Suppressor macrophage treated with lipopolysaccharide for 4 hours (primary cell): ENCODE measurements around the gene SETD1A.

Source experiments
- DNase-seq: peaks from one replicate; pipeline ENCODE4 v3.0.0-alpha.2; 2020

Gene SETD1A

DNA sequence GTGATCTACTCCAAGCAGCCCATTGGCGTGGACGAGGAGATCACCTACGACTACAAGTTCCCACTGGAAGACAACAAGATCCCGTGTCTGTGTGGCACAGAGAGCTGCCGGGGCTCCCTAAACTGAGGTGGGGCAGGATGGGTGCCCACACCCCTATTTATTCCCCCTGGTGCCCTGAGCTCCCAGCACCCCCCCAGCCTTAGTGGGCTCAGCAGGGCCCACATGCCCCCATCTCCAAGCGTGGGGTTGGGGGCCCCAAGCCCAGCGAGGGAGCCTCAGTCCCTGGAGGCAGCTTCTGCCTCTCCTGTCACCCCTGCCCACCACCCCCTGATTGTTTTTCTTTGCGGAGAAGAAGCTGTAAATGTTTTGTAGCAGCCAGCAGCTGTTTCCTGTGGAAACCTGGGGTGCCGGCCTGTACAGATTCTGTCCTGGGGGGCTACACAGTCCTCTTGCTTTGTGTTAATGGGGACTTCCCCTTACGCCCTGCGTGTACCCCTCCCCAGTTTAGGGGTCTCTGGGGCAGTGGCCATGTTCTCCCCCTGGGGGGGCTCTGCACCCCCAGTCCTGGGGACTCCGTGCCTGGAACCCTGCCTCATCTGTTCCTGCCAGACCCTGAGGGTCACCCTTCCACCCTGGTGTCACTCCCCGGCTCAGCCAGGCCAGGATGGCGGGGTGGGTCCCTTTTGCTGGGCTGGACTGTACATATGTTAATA is 26.5 kb downstream of the SETD1A start:
- no peak for DNase-seq

DNA sequence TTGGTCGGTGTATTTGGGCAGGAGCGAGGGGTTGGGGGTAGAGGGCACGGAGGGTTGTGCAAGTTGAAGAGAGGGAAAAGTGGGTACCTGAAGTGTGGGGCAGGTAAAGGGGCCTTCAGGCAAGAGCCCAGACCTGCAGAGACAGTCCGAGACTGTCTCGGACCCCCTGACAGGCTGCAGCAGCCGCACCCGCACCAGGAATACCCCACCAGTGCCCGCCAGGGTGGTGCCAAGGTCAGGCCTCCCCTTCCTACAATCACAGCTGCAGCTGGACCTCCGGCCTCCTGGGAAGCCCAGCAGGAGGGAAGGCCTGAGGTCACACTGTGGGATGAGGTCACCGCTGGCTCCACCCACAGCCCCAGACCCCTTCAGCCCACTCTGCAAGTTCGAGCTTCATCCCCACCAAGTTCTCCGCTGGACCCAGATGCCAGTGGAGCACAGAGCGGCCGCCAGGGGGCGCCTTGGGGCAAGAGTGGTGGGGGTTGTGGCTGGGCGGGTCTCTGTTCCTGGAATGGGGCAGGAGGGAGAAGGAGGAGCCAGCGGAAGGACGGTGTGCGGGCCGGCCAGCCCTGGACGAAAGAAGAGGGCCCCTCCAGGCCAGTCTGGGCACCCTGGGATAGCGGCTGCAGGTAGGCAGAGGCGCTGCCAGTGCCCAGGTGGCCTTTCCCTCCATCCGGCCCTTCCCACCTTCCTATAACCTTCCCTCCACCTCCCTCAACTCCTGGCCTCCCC is 27.3 kb downstream of the SETD1A start, which contains the start of gene HSD3B7:
TSS of gene HSD3B7 (plus strand) at position 539 of the 732 bp plus-strand sequence. CDS start 452 bp downstream, outside the sequence.
- peak; percentile 94 for DNase-seq

DNA sequence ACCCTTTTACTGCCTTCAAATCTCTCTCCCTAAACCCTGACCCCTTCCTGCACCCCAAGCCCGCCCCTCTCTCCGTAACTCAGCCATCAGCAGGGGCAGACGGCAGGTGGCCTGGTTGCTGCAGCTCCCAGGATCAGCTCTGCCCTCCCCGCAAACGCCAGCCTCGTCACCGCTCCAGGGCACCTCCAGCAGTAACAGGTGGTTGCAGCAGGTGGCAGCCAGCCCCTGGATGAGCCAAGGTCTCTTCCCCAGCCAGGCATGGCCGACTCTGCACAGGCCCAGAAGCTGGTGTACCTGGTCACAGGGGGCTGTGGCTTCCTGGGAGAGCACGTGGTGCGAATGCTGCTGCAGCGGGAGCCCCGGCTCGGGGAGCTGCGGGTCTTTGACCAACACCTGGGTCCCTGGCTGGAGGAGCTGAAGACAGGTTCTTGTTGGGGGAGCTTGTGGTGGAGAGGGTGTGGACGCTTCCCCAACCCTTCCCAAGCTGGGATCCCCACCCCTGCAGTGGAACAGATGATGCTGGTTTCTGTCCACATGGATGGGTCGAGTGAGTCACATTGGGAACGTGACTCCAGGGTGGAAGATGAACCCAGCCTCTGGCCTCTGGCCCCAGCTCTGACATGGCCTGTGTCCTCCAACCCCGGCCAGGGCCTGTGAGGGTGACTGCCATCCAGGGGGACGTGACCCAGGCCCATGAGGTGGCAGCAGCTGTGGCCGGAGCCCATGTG is 28.0 kb downstream of the SETD1A start:
- DNase-seq: peak; percentile 15

DNA sequence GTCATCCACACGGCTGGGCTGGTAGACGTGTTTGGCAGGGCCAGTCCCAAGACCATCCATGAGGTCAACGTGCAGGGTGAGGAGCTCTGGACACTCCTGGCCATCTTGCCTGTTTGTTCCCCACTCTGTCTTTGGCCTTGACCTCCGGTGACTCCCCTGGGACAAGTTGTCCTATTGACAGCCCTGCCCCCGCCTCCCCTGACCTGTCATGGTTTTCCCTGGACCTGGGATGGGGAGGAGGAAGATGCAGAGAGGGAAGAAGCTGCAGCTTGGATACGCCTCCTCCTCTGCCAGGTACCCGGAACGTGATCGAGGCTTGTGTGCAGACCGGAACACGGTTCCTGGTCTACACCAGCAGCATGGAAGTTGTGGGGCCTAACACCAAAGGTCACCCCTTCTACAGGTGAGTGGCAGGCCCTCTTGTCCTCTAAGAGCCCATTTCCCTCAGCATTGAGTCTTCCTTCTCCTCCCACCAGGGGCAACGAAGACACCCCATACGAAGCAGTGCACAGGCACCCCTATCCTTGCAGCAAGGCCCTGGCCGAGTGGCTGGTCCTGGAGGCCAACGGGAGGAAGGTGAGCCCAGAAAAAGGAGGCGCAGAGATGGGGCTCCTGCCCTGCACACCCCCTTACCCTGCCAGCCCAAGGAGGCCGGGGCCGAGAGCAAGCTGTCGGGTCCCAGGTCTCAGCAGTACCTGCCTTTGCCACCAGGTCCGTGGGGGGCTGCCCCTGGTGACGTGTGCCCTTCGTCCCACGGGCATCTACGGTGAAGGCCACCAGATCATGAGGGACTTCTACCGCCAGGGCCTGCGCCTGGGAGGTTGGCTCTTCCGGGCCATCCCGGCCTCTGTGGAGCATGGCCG is 28.8 kb downstream of the SETD1A start:
- DNase-seq: no peak

DNA sequence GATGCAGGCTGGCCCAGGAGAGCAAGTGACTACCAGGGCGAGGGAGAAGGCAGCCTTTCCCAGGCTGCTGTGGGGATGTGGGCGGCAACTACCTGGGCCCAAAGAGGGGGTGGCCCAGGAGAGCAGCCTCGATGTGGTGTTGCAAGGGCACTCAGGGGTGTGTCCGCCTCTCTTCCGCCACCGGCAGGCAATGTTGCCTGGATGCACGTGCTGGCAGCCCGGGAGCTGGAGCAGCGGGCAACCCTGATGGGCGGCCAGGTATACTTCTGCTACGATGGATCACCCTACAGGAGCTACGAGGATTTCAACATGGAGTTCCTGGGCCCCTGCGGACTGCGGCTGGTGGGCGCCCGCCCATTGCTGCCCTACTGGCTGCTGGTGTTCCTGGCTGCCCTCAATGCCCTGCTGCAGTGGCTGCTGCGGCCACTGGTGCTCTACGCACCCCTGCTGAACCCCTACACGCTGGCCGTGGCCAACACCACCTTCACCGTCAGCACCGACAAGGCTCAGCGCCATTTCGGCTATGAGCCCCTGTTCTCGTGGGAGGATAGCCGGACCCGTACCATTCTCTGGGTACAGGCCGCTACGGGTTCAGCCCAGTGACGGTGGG is 30.1 kb downstream of the SETD1A start:
- DNase-seq: no peak

DNA sequence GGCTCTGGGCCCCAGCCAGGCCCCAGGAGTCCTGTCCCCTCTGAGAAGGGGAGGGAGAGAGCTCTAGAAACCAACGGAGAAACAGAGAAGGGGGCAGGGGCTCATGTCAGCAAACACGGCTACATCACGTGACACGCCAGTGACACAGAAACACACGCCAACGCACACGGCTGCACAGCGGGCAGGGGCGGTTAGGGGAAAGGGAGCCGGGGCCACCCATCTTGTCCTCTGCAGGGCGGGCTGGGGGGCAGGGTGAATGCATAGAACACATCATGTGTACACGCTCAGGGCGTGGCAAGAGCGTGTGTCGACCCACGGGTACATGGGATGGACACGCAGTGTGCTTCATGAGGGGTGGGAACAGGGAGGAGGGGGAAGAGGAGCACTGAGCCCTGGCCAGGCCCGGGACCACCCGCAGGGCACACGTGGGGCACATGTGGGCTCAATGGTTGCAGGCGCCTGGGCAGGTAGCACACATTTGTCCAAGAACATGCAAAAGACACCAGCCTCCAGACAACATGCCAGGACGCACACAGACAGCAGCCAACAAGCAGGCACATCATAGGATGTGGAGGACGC is 32.0 kb downstream of the SETD1A start:
- DNase-seq: no peak

DNA sequence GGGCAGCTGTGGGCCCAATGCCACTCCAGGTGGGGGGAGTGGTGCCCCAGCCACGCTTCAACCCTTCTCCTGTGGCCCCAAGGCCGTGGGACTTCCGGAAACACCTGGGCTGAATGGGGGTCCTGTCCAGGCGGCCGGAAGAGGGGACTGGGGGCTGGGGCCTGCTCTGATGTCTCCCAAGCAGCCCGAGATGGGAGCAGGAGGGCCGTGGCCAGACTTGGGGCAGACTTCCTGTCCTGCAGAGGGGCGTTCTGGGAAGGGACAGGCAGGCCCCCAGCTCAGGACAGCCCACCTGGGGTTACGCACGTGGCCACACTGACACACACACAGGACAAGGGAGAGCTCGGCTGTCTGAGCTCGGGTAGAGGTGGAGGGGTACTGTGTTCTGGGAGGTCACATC is 32.6 kb downstream of the SETD1A start:
- no peak for DNase-seq

DNA sequence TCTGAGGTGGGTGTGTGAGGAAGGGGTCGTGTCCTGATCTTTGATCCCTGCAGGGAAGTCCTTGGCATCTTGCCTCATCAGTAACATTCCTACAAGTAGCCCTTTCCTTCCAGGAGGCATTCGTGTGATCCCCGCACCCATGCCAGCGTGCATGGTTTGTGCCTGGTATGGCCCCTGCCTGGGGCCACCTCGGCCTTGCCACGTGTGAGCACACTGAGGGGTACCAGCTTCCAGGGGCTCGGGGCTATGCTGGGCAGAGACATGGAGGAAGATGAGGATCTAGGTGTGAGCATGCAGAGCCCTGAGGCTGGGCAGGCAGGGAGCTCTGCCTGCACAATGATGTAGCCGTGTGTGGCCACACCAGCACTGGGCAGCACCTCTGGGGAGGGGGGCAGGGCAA is 33.5 kb downstream of the SETD1A start:
- no peak for DNase-seq

DNA sequence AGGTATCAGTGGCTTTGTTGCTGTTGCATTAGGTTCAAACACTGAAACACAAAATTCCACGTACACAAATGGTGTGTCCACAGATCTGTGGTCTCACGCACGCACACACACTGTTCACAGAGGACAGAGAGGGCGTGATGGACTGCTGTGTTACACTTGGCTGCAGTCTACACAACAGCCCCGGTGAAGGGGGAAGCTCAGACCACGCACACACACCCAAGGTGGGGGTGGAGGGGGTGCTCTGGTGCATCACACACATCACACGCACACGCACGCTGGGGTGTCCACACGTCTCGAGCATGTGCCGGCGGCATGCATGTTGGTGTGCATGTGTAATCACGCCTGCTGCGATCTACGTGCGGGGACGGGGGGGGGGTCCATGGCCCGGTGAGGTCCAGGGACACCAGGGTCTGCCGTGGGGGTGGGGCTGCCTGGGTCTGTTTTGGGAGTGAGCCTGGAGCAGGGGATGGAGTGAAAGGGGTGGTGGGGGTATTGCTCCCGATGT is 34.8 kb downstream of the SETD1A start:
- no peak for DNase-seq

DNA sequence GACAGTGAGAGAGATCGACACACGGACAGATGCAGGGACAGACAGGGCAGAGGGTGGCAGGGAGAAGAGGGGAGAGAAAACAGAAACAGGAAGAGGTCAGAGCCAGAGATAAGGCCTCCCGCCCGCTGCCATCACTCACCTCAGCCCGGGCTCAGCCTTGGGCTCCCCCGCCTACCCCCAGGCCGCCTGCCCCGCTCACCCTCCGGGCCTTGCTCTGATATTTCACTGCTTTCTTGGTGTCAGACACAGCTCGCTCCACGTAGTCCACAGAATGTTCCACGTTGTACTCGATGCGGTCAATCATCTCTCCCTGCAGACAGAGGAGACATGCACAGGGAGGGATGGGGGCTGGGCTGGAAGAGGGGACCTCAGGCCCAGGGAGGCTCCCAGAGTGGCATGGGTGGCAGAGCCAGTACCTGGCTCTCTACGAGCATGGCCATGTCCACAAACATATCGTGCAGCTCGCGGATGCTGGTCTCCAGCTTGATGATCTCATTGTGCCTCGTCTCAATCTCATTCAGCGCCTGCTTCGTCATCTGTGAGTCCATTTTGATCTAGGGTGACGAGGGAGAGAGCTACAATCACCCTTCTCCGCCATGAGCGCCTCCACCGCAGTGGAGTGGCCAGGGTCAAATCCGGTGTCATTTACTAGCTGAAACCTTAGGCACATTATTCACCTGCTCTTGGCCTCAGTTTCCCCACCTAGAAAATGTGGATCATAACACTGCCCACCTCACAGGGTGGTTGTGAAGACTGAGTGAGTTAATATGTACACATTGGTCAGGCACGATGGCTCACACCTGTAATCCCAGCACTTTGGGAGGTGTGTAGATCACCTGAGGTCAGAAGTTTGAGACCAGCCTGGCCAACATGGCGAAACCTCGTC is 35.6 kb downstream of the SETD1A start:
- no peak for DNase-seq

DNA sequence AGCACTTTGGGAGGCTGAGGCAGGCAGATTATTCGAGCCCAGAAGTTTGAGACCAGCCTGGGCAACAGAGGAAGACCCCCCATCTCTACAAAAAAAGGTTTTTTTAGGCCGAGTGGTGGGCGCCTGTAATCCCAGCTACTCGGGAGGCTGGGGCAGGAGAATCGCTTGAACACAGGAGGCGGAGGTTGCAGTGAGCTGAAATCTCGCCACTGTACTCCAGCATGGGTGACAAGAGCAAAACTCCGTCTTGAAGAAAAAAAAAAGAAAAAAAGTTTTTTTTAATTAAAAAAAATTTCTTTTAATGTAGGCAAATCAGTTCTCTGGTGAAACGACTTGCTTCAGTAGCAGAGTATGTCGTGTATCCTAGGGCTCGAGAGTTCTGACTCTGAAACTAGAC is 38.4 kb downstream of the SETD1A start:
- DNase-seq: no peak

DNA sequence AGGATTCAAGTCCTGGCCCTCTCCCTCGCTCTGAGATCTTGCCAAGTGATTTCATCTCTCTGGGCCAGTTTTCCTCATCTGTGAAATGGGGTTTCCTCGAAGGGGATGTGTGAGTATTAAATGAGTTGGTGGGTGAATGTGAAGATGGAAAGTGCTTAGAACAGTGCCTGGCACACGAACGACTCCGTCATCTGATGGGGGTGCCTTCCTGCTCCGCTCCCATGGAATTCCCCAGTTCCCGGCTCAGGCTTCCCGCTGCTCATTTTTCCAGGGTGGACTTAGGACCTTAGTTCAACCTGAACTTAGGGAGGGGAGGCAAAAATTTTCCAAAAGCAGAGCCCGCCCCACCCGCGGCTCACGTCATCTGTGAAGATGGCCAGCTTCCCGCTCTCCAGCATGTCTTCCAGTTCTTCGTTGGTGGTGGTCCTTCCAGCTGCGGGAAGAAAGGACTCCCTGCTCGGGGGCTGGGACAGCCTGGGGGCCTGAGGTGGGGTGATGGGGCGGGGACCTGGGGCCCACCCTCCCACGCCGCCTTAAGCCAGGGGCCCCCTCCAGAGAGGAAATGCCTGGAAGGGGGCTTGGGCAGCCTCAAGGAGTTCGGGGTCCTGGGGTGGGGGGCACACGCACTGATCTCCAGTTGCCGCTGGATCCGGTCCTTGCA is 38.9 kb downstream of the SETD1A start:
- no peak for DNase-seq

DNA sequence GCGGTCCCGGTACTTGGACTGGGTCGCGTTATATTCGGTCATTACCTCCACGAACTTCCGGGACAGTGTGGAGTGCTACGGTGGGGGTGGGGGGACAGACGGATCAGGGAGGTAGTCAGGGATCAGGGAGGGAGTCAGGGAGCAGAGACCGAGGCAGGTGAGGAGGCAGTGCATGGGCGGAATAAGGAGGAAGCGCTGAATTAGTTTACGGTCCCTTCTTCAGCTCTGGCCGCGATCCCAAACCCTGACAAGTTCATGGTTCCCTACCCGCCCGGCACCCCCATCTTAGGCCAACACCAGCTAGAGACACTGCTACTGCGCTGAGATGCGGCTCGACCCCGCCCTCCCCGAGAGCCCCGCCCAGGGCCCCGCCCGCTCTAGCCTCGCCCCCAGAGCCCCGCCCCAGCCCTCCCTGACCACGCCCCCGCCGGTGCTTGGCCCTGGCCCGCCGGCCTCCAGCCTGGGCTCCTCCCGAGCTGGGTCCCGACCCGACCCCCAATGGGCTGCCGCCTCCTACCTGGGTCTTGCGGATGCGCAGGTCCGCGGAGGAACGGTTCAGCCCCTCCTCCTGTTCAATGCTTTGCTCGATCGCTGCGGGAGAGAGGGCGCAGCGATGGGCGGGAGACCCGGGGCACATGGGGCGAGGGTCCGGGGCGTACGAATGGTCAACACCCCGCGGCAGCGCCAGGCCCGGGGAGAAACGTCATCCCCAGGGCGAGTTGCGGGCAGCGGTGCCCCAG is 39.6 kb downstream of the SETD1A start:
- peak; percentile 93 for DNase-seq

DNA sequence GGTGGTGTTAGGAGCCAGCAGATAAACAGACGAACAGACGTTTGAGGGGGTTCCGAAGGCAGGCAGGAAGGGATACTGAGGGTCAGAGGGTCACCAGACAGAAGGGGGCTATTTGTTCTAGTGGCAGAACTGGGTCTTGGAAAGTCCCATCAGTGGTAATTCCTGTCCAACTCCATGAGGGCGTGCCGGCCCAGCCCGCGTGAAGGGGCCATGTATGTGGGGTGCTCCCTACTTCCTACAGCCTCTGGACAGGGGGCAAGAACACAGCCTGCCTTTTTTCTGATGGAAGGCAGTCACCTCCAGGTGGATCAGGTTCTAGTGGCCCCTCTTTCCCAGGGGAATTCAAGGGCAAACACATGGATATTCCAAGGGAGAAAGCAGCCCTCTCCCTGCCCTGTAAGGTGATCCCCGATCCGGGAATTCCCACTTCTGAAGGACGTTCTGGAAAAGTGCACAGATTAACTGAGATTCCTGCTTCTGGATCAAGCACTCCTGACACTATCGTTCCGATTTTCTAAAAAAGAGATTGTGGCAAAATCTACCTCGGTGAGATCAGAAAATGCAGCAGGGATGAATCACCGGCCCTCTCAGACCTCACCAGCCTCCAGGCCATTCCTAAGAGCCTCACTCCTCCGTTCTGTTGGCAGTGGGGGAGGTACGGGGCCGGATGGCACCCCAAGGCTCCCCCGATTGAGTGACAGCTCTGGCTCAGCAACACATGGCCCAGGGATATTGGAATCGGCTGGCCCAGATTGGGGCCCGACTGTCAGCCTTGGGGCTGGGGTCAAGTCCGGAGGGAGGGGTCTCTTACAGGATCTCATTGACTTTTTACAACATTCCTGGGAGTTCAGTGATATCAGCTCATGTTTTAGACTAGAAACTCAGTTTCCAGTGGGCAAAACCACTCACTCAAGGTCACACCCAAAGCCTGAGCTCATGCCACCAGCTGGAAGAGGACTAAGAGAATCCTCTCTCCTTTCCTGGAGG is 40.5 kb downstream of the SETD1A start:
- DNase-seq: no peak

DNA sequence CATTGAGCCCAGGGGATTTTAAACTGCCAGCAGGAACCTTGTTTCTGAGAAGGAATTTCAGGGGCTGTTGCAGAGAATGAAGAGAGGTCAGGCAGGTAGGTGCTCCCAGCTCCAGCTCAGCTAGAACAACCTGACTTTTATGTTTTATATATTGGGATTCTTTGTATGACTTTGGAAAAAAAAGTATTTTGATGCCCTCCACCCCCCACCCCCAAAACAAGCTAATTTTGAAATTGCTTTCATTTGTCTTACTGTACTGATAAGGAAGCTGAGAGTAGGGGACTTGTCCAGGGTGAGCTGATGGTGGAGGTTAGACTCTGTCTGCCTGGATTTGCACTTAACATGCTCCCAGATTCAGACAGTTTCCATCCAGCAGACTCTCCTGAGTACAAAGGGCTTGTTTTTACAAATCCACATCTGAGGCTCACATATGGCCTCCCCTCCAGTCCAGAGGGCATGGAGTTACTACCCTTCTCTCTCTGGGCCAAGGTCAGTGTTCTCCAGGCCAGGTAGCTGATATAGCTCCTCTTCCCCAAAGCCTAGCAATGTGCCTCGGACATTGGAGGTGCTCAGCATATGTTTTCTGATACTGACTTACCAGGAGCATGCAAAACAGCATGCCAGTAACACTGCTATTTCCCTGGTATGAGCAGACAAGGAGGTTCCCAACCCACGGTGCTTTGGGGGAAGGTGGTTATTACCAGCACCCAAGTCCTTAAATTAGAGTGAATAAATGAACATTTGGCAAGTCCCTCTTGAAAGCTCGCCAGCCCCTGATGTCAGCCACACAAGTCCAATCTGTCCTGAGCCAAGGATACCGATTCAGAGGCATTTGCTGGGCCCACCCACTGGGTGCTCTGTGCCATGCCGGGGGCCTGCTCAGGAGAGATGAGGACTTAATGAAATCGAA is 41.6 kb downstream of the SETD1A start:
- DNase-seq: no peak

DNA sequence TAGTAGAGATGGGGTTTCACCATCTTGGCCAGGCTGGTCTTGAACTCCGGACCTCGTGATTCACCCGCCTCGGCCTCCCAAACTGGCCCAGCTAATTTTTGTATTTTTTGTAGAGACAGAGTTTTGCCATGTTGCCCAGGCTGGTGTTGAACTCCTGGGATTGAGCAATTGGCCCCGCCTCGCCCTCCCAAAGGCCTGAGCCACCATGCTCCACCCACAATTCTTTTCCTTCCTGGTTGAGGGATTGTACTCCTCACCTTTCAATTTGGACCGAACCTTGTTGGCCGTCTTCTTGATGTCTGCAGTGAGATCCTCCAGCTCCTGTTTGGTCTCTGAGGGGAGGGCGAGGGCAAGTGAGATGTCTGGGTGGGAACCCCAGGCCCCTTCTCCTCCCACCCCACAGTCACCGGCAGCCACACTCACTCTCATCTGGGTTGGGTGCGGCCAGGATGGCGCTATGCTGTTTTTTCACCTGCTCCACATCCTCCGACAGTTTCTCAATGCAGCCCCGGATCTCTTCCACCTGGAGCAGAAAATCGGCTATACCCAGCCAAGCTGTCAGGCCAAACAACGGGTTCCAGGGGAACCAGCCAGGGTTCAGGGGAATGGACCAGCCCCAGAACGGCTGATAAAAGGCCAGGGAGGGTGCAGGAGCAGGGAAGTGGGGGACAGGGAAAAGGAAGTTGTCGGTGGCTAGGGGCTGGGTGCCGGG is 43.3 kb downstream of the SETD1A start:
- DNase-seq: no peak
